CD4-positive, alpha-beta T cell treated with Interleukin-6 at 100 ng/mL for 8 hours (primary cell): ENCODE data around the gene ASPHD1.
"Not testable (repeated sequence)": the region's sequence is repeated elsewhere in the genome, so short reads cannot be mapped to it uniquely, and the experiment has no call there.

Experiments
- DNase-seq: peaks from one replicate; pipeline ENCODE4 v3.0.0-alpha.2; 2020; ENCODE audit warnings: mixed read lengths, low spot score

The ASPHD1 gene, protein sequence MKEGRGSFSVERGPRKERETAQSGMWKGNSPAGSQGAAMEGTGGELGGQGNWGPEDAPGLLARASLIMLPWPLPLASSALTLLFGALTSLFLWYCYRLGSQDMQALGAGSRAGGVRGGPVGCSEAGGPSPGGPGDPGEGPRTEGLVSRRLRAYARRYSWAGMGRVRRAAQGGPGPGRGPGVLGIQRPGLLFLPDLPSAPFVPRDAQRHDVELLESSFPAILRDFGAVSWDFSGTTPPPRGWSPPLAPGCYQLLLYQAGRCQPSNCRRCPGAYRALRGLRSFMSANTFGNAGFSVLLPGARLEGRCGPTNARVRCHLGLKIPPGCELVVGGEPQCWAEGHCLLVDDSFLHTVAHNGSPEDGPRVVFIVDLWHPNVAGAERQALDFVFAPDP

DNA sequence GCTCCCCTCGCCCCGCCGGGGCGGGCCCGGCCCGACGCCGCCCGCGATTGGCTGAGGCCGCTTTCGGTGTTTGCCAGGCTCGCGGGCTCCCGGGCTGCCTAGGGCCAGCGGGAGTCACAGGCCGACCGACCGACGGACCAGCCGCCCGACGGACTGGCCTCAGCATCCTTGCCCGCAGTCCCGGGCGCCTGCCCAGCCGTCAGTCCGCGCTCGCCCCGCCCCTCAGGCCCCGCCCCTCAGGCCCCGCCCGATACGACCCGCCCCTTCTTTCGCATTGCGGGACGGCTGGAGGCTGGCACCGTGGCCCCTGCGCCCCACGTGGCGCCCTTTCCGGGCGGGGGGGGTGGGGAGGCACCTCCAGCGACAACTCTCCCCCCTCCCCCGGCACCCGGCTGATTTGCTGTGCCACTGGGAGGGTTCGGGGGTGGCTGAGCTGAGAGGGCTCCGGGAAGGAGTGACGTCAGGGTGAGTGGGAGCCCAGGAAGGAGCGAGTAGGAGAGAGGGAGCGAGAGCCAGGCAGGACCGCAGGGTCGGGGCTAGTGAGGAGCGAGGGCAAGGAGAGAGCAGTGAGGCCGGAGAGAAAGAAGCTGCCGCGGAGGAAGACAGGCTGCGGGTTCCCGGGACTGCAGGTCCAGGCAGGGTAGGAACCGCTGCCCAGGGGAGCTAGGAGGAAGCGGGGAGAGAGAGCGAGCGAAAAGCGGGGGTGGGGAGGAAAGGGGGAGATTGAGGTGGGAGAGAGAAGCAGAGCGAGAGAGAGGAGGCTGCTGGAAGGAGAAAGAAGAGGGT is at the start of gene ASPHD1:
TSS of gene ASPHD1 (plus strand) at position 387 of the 786 bp plus-strand sequence. CDS start 484 bp downstream, outside the sequence.
- DNase-seq = peak; percentile 51

DNA sequence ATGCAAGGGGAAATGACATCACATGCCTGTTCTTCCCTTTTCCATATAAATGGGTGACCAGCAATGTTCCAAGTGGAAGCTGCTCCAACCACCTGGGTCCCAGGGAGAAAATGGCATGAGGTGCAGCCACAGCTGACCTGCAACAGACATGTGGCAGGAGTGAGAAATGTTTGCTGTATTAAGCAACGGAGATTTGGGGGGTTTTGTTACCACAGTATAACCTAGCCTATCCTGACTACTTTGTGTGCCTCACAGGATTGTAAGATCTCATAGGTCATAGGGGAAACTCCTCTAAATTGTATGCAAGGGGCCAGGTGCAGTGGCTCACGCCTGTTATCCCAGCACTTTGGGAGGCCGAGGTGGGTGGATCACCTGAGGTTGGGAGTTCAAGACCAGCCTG is 49.3 kb upstream of the ASPHD1 start:
- DNase-seq = no peak

DNA sequence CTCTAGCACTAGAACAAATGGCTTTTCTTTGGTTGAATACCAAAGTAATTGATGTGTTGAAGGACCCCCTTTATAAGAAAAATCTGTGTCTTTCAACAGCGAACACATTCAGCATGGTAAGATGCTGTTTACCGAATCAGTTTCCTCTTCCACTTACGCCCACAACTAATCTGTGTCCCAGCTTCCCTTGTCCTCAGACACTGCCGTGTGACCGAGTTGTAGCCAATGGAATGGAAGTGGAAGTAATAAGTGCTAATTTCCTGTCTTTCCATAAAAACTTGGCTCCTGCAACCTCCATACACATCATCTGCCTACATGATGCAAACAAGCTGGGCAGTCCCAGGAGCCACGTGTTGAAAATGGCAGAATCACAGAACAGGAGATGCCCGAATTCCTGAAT is 47.6 kb upstream of the ASPHD1 start:
- DNase-seq = no peak

DNA sequence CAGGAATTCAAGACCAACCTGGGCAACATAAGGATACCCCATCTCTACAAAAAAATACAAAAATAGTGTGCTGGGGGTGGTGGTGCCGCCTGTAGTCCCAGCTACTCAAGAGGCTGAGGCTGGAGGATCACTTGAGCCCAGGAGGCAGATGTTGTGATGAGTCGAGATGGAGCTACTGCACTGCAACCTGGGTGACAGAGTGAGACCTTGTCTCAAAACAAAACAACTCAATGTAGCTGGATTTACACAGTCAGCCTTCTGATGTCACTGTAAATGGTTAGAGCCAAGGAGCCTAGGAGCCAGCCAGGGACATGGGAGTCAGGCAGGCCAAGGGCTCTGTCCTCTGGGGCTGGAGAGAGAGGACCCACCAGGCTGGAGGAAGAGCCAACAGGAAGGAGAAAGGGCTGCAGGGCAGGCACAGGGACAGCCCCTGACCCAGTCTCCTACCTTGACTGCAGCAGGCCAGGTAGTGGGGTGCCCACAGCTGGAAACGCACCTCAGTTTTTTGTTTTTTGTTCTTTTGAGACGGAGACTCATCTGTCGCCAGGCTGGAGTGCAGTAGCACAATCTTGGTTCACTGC is 45.7 kb upstream of the ASPHD1 start:
- no peak for DNase-seq

DNA sequence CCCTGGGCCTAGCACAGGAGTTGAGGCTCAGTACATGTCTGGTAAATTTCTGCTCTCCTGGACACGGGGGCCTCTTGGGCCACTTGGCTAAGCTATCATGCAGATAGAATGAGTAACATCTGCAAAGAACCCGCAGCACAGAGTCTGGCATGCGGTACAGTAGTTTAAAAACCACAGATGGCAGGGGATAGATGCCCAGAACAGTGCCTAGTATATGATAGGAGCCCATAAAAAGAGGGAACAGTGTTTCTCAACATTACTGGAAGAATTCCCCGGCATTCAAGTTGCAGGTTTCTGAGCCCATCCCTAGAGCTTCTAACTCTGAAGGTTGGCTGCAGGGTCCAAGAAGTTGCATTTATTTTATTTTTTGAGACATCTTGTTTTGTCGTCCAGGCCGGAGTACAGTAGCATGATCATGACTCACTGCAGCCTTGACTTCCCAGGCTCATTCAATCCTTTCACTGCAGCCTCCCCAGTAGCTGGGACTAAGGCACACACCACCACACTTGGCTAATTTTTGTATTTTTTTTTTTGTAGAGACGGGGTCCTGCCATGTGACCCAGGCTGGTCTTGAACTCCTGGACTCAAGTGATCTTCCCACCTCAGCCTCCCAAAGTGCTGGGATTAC is 43.0 kb upstream of the ASPHD1 start:
- no peak for DNase-seq

DNA sequence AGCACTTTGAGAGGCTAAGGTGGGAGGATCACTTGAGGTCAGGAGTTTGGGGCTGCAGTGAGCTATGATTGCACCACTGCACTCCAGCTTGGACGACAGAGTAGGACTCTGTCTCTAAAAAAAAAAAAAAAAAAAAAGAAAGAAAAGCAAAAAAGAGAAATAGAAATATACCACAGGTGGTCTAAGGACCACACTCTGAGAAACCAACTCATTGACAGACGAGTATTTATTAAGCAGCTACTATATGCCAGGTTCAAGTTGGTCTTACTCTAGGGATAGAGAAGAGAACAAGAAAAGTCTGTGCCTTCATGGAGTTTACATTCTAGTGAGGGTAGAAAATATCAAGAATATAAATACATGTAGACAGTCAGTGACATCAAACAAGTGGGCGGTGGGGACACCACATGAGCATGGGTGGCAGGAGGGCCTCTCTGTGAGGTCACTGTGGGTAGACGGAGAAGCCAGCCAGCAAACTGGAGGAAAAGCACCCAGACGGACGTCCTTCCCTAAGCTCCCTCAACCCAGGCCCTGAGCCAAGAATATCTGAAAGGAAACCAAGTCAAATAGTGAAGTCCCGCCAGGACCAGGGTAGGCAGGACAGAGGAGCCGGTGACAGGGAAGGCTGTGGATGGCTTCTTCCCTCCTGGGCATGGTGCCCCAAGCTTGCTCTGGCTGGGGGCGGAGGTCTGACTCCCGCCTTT is 42.0 kb upstream of the ASPHD1 start:
- DNase-seq = no peak

DNA sequence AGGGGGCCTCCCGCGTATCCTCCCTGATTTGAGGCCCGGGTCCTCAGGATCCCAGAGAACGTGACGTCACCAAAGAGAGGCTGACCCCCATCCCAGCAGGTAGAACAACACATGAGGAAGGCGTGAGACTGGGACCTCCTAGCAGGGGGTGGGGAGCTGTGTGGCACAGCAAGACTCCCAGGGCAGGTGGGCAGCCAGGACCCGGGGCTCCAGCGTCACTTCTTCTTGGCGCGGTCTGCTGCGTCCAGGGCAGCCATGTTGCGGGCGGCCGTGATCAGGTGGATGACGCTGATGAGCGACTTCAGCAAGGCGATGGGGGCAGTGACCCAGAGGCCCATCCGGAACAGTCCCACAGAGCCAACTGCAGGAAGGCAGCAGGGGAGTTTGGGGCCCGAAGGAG is 41.3 kb upstream of the ASPHD1 start:
- no peak for DNase-seq

DNA sequence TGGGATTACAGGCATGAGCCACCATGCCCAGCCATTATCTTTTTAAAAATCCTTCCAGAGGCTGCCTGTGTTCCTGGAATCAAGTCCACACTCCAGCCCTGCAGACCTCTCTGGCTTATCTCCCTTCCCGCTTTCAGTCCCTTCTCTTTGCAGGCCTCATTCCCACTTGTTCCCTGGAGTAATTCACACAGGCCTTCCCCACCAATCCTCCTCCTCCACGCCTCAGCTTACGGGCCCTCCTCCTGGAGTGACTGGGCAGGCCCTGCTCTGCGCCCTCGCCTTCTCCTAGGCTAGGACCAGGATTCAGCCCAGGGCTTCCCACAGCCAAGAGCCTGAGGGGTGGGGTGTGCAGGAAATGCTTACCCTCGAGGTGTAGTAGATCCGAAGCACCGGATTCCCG is 40.1 kb upstream of the ASPHD1 start:
- no peak for DNase-seq

DNA sequence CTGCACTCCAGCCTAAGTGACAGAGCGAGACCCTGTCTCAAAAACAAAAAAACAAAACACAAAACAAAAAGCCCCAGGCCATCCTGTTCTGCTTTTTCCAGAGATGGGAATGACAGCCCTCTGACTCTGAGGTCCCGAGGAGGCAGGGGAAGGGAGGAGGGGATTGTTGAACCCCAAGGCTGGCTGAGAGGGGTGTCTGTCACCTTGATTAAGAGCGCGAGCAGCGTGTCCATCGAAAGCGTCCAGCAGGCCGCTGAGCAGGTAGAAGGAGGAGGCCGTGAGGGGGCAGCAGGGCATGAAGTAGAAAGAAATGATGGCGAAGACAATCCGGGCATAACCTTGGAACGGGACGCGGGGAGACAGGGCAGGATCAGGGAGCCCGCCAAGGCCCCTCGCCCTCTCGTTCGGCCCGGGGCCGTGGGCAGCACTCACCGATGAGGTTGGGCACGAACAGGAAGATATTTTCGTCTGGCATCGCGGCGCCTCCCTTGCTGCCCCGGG is 37.9 kb upstream of the ASPHD1 start:
- DNase-seq = no peak

DNA sequence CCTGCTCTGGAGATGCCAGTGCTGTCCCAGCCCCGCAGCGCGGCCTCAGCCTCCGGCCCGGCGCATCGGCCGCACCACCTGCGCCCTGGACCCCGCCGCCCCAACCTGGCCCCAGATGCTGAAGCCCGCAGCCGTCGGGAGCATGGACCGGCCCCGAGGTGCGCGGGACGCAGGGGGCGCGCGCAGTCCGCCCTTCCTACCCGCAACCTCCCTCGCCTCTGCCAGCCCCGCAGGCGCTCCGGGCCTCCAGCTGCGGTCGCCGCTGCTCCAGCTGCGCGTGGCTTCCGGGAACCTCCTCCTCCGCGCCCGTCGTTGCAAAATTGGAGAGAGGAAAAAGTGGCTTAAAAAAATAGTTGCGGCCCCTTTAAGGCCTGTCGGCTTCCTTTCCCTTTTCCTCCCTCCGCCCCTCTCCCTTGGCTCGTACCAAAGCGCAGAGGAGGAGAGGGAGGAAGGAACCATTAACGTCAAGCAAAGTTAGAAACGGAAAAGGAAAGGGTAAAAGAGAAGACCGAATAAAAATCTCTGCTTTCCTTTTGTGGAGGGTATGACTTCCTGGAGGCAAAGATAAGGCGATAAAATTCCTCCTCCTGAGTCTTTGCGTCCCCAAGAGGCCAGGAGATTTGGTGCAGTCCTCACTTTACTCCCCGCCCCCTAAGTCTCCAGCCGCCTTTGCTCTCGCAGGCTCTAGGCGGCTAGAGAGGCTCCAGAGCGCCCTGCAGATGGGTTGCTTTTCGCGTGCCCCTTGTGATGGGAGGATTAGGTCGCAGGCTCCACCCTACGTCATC is 37.2 kb upstream of the ASPHD1 start, which contains the start of gene CDIPT:
TSS of gene CDIPT (minus strand) at position 343 of the 785 bp plus-strand sequence. CDS start 369 bp downstream, outside the sequence.
- DNase-seq = peak; percentile 95

DNA sequence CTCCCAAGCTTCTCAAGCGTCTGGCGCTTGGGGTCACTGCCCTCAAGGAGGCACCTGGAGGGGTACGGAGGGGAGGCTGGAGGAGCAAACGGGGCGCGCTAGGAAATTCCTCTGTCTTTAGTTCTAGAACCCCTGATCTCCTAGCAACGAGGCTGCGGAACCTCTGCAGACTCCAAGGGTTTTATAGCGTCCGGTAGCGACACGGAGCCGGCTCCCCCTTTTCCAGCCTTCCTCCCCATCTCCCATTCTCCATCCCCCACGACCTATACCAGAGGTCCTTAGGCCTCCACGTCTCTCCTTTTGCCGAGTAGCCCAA is 36.7 kb upstream of the ASPHD1 start:
- DNase-seq = no peak

DNA sequence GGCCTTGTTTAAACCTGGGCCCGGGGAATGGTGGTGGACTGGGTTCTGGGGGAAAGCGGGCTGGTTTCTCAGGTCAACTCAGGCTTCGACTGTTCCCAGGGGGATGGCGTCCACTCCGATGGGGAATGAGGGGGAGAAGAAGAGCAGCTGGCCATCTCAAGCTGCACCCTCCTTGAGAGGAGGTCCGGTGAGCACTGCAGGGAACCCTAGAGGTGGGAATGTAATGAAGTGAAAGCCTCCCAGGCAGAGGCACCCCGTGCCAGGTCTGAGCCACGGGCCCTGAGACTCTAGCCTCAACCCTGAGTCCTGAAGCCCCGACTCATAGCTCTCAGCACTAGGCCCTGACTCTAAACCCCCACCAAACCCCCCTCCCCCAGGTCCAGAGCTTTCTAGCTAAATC is 36.1 kb upstream of the ASPHD1 start:
- no peak for DNase-seq

DNA sequence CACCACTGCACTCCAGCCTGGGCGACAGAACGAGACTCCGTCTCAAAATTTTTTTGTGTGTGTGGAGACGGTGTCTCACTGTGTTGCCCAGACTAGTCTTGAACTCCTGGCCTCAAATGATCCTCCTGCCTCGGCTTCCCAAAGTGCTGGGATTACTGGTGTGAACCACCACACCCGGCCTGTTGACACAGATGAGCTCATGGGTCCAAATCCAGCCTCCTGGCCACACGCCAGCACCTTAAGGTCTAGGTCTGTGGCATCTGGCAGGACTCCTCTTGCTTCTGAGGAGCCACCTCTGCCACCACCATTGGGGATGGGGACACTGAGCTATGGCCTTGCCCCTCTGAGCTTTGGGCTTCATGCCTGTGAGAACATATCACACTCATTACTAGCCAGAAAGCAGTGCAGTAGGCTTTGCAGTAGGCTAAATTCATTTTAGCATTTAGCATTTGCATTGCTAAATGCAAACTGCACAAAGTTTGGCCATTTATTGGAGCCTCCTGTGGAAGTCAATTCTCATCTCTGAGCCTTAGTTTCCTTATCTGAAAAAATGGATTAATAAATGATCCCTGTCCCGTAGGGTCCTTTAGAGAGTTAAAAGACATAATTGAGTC is 31.8 kb upstream of the ASPHD1 start:
- DNase-seq = no peak

DNA sequence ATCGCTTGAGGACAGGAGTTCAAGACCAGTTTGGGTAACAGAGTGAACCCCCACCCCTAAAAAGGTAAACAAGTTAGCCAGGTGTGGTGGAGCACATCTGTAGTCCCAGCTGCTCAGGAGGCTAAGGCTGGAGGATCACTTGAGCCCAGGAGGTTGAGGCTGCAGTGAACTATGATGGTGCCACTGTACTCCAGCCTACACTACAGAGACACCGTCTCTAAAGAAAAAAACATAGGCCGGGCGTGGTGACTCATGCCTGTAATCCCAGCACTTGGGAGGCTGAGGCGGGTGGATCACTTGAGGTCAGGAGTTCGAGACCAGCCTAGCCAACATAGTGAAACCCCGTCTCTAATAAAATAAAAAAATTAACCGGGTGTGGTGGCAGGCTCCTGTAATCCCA is 31.2 kb upstream of the ASPHD1 start:
- not testable (repeated sequence) for DNase-seq

DNA sequence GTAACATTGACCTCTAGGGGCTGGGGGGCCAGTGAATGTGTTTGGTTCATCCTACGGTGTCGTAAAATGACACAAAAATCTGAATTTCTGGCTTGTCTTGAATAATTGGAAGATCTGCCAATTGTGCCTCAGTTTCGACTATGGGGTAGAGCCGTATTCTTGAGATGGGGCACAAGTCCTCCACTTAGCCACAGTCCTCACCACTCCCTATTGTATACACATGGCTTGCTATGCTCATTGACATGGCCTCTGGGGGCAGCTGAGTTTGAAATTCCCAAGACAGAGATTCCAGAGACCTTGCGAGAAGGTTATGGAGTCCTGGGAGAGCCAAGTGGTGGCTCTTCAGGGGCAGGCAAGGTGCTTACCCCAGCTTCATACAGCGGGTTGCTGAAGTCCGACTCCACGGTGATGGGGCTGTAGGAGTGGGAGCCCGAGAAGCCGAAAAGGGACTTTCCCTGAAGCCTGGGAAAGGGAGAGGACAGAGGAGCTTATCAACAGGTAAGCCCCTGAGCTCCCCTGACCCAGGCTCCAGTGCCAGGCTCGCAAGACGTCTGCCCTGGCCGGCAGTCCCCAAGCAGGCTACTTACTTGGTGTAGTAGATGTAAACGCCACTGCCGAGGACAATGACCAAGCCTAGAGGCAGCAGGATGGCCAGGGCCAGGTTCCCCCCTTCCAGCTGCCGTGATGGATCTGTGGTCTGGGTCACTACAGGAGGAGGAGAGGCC is 28.3 kb upstream of the ASPHD1 start:
- no peak for DNase-seq

DNA sequence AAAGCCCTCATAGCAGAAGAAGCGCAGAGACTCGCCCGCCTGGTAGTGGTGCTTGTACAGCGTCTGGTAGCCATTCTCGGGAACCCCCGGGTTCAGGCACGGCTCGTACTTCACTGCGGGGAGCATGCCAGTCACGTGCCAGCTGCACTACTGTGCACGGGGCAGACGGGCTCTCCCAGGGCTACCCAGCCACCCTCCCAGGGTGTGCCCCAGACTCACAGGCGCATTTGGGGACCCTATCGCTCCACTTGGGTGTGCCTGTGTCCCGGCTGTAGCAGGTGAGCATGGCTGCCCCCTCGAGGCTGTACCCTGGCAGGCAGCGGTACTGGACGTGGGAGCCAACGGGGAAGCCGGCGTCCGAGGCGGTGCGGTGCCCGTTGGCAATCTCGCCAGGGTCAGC is 27.0 kb upstream of the ASPHD1 start:
- DNase-seq = no peak

DNA sequence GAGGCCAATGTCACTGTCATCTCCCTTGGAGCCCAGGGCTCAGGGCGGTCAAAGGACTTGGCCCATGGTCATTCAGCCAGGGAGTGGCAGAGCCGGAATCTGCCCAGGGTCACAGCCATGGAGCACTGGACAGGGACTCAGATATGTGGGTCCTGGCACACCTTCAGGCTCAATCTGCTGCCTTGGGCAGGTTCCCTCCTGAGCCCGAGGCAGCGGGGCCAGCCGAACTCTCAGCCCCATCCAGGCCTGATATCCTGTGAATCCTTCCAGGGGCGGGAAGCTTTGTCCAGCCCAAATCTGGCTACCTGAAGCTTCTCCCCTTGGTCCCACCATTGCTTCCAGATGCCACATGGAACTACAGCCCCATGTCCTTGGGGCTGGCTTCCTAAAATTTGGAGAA is 25.1 kb upstream of the ASPHD1 start:
- DNase-seq = no peak

DNA sequence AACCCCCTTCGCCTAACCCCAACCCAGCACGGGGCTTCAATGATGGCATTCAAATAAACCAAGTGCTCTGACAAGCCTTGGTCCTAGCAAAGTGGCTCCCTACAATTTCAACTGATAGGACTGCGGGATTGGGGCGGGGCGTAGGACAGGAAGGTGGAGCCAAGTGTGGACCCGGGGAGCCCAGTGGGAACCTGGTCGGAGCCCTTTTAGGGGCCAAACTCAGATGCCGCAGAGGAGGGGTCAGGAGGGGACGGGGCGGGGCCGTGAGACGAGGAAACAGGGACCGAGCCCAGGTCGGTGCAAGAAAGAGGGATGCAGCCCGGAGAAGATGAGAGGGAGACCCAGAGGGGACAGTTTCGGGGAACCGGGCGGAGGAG is 24.1 kb upstream of the ASPHD1 start:
- DNase-seq = no peak

DNA sequence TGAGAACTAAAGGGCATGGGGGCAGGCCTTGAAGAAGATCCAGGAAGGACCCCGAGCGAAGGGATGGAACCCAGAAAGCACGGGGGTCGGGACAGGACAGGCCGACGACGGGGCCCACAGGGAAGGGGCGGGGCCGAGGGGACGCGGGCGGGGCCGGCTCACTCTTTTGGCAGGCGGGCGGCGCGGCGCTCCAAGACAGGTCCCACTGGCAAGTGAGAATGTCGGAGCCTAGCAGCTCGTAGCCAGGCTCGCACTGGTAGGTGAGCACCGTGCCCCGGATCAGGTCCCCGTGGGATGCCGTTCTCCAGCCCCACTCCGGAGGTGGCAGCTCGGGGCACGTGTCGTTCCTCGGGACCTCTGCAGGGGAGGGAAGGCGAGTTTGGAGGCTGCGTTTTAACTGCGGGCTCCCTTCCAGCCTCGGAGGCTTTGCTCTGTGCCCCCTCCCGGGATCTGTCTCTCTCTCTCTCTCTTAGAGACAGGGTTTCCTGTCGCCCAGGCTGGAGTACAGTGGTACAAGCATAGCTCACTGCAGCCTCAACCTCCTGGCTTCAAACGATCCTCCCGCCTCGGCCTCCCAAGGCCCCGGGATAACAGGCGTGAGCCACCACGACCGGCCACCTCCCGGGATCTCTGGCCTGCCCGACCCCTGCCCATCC is 23.6 kb upstream of the ASPHD1 start:
- no peak for DNase-seq
